GM18498 (cell line): ENCODE results near the gene KIF2A.
A peak's percentile ranks its signal among the peaks of the same experiment; 100 is the strongest.
"Not testable (repeated sequence)": the region's sequence is repeated elsewhere in the genome, so short reads cannot be mapped to it uniquely, and the experiment has no call there.

Experiments used
- ATAC-seq: cut with Tn5 transposase; IDR thresholded peaks from one replicate; pipeline ENCODE4 v1.9.1; 2021; ENCODE audit warnings: mild to moderate bottlenecking, moderate library complexity; ENCODE audit not compliant: unreplicated experiment

Gene KIF2A

GRCh38 chr5:62289813-62290212 lies 16.2 kb upstream of the KIF2A start:
- no peak for ATAC-seq

- not testable (repeated sequence) for ATAC-seq
These were observed 14.2 kb upstream of the KIF2A start for GRCh38 chr5:62291829-62292228.

- no peak for ATAC-seq
These were observed 9.0 kb upstream of the KIF2A start for GRCh38 chr5:62296998-62297397.

GRCh38 chr5:62298118-62298517 lies 7.9 kb upstream of the KIF2A start:
- no peak for ATAC-seq

GRCh38 chr5:62299101-62299500 lies 6.9 kb upstream of the KIF2A start:
- no peak for ATAC-seq

- ATAC-seq: no peak
These were observed 6.4 kb upstream of the KIF2A start for GRCh38 chr5:62299600-62299999.

GRCh38 chr5:62305358-62305714 lies 670 bp upstream of the KIF2A start:
- ATAC-seq: no peak

- ATAC-seq: peak; percentile 43
These were observed 403 bp downstream of the KIF2A start for GRCh38 chr5:62306323-62306895.

- peak; percentile 25 for ATAC-seq
These were observed 1.1 kb downstream of the KIF2A start for GRCh38 chr5:62306896-62307689.

GRCh38 chr5:62308439-62308838 lies 2.4 kb downstream of the KIF2A start:
- ATAC-seq: no peak

GRCh38 chr5:62309107-62309506 lies 3.1 kb downstream of the KIF2A start:
- ATAC-seq: no peak

- ATAC-seq: no peak
These were observed 4.6 kb downstream of the KIF2A start for GRCh38 chr5:62310426-62311143.

GRCh38 chr5:62312036-62312435 lies 6.0 kb downstream of the KIF2A start:
- no peak for ATAC-seq

- no peak for ATAC-seq
These were observed 6.7 kb downstream of the KIF2A start for GRCh38 chr5:62312674-62313073.

- ATAC-seq: no peak
These were observed 8.3 kb downstream of the KIF2A start for GRCh38 chr5:62314213-62314830.

GRCh38 chr5:62315376-62316175 lies 9.6 kb downstream of the KIF2A start:
- ATAC-seq: no peak

- no peak for ATAC-seq
These were observed 10.1 kb downstream of the KIF2A start for GRCh38 chr5:62316176-62316502.

GRCh38 chr5:62317810-62318209 lies 11.8 kb downstream of the KIF2A start:
- ATAC-seq: no peak

GRCh38 chr5:62322484-62322883 lies 16.5 kb downstream of the KIF2A start:
- no peak for ATAC-seq

- peak; percentile 72 for ATAC-seq
These were observed 20.3 kb downstream of the KIF2A start for GRCh38 chr5:62326302-62326701.

- ATAC-seq: no peak
These were observed 20.7 kb downstream of the KIF2A start for GRCh38 chr5:62326702-62327101.
